CD8-positive, alpha-beta memory T cell (primary cell): ENCODE measurements around the gene TEX19. TPM values are rescaled to one million over a fixed set of nuclear protein-coding genes. Genes with fewer than 3 reads are reported as not detected.
"Not testable (repeated sequence)": the region's sequence is repeated elsewhere in the genome, so short reads cannot be mapped to it uniquely, and the experiment has no call there.

Source experiments
- CTCF ChIA-PET: fragments of 350-600 bp; sonication (Branson Sonifier 250); formaldehyde crosslinking; loops from one replicate; lab custom pipeline; 2021; ENCODE audit warnings: antibody characterized with exemption; lab: Charles Lee
- POLR2A ChIA-PET: fragments of 350-600 bp; sonication (Branson Sonifier 250); formaldehyde crosslinking; loops from one replicate; lab custom pipeline; 2021; ENCODE audit warnings: antibody characterized with exemption; lab: Charles Lee
- DNase-seq, 5 donors: peaks; one replicate each; pipeline versions ENCODE4 v3.0.0 to v3.0.0-alpha.2; 2020 to 2022; ENCODE audit warnings: mixed read lengths in 1 of 5
- H3K27ac ChIP-seq: one replicate; pipeline ENCODE4 v1.7.0; 2013; ENCODE audit warnings: low read depth, mild to moderate bottlenecking, low read length, moderate library complexity
- H3K27me3 ChIP-seq: 2 replicates; pipeline ENCODE4 v1.7.0; 2013; ENCODE audit warnings: low read length, mild to moderate bottlenecking; ENCODE audit not compliant: insufficient read depth, poor library complexity, severe bottlenecking
- H3K36me3 ChIP-seq: 2 replicates; pipeline ENCODE4 v1.7.0; 2013; ENCODE audit warnings: mild to moderate bottlenecking, low read length, moderate library complexity; ENCODE audit not compliant: insufficient read depth
- H3K4me1 ChIP-seq: 2 replicates; pipeline ENCODE4 v1.7.0; 2013; ENCODE audit warnings: mild to moderate bottlenecking, low read length, moderate library complexity; ENCODE audit not compliant: insufficient read depth
- H3K4me3 ChIP-seq: 2 replicates; pipeline ENCODE4 v1.7.0; 2013; ENCODE audit warnings: mild to moderate bottlenecking, low read length
- H3K9me3 ChIP-seq: 2 replicates; pipeline ENCODE4 v1.7.0; 2013; ENCODE audit warnings: mild to moderate bottlenecking, low read length
- H3K27ac Mint-ChIP-seq, 8 donors: one replicate each; pipeline ENCODE4 v1.8.0; 2020 to 2021; ENCODE audit warnings: mixed read lengths in 8 of 8, mild to moderate bottlenecking in 6 of 8, inconsistent platforms in 3 of 8, moderate library complexity in 3 of 8
- H3K27me3 Mint-ChIP-seq, 2 donors: one replicate each; pipeline ENCODE4 v1.8.0; 2020 to 2021; ENCODE audit warnings: mixed read lengths in 2 of 2, mild to moderate bottlenecking in 1 of 2, moderate library complexity in 1 of 2
- H3K36me3 Mint-ChIP-seq, 3 donors: one replicate each; pipeline ENCODE4 v1.8.0; 2020 to 2021; ENCODE audit warnings: mixed read lengths in 3 of 3, inconsistent platforms in 1 of 3, mild to moderate bottlenecking in 1 of 3
- H3K4me1 Mint-ChIP-seq, 3 donors: one replicate each; pipeline ENCODE4 v1.8.0; 2020 to 2021; ENCODE audit warnings: mixed read lengths in 3 of 3, inconsistent platforms in 1 of 3, mild to moderate bottlenecking in 1 of 3
- H3K4me3 Mint-ChIP-seq, 7 donors: one replicate each; pipeline ENCODE4 v1.8.0; 2020 to 2021; ENCODE audit warnings: mixed read lengths in 7 of 7, mild to moderate bottlenecking in 6 of 7, moderate library complexity in 4 of 7, inconsistent platforms in 2 of 7
- H3K9me3 Mint-ChIP-seq, 5 donors: one replicate each; pipeline ENCODE4 v1.8.0; 2020 to 2022; ENCODE audit warnings: mixed read lengths in 5 of 5, mild to moderate bottlenecking in 3 of 5, moderate library complexity in 2 of 5, inconsistent platforms in 1 of 5
- polyA plus RNA-seq: library from polyadenylated mRNA; unstranded; fragments of 300-500 nt; fragmentation: Illumina TruSeq; gene quantifications from one replicate; pipeline ENCODE4 v1.2.3, GENCODE V29; 2021
- total RNA-seq, 2 experiments: library from RNA; stranded (reverse); gene quantifications; one replicate each; pipeline ENCODE4 v1.2.3, GENCODE V29; 2021

Gene TEX19
- total and polyA plus RNA-seq, 3 experiments from 2014 or later = not detected

GRCh38 chr17:82351713-82352488, 7.1 kb upstream of the TEX19 start:
- Histone ChIP-seq H3K27me3 (no peaks in the 10 kb centered on the region), H3K4me1 (no peaks in the 10 kb centered on the region), H3K27ac (no peak overlapping the region), H3K4me3 (no peak overlapping the region), H3K9me3 (no peaks in the 10 kb centered on the region), H3K36me3 (no peaks in the 10 kb centered on the region)
- H3K36me3 Mint-ChIP-seq = no peaks in the 10 kb centered on the region
- peaks cover 0 to 3% (median under 1%) of the 10 kb centered on the region in 3 donors for H3K4me1 Mint-ChIP-seq
- peaks cover 13 to 25% of the 10 kb centered on the region in 2 donors for H3K27me3 Mint-ChIP-seq
- ChIA-PET POLR2A (no interaction called here), CTCF (interaction anchor here (0.8 to 1.4 kb wide), 11 partner anchors 9 to 203 kb away, joined by 3 to 7 read pairs (median 4); no protein-coding TSS in a partner anchor)
- no peaks in the 10 kb centered on the region for H3K9me3 Mint-ChIP-seq
- H3K4me3 Mint-ChIP-seq = no peak overlapping the region
- DNase-seq = peak; percentile 72 to 83 (median 74)
- H3K27ac Mint-ChIP-seq = peak overlapping the region in 1 of 8 donors; percentile 19

DNA sequence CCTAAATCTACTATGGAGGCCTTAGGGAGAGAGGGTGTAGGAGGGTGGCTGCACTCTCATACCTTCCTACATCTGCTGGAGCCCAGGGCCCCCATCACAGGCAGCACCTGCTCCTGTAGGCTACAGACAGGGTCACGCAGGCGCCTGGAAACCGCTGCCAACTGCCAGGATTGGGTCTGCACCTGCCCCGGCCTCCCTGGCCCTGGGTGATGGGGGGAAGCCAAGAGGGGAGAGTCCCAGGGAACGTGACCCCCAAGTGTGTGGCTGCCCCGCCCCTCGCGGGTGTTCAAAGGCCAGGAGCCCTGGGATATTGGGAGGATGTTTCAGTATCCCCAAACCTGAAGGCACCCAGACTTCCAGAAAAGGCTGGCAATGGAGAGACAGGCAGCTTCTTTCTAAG, 5.6 kb upstream of the TEX19 start:
- no peak for DNase-seq
- Histone ChIP-seq H3K9me3 (no peaks in the 10 kb centered on the region), H3K4me3 (no peak overlapping the region), H3K27ac (no peak overlapping the region), H3K27me3 (no peaks in the 10 kb centered on the region), H3K4me1 (no peaks in the 10 kb centered on the region), H3K36me3 (no peaks in the 10 kb centered on the region)
- H3K4me3 Mint-ChIP-seq = no peak overlapping the region
- H3K36me3 Mint-ChIP-seq = no peaks in the 10 kb centered on the region
- POLR2A ChIA-PET = no interaction called here
- H3K27ac Mint-ChIP-seq = no peak overlapping the region
- peaks cover 0 to 6% (median 3%) of the 10 kb centered on the region in 3 donors for H3K4me1 Mint-ChIP-seq
- CTCF ChIA-PET = interaction anchor here (1.4 kb wide), 1 partner anchor 60 kb away, joined by 5 read pairs; no protein-coding TSS in a partner anchor
- peaks cover 16 to 23% of the 10 kb centered on the region in 2 donors for H3K27me3 Mint-ChIP-seq
- no peaks in the 10 kb centered on the region for H3K9me3 Mint-ChIP-seq

- ChIA-PET POLR2A (no interaction called here), CTCF (no interaction called here)
- no peaks in the 10 kb centered on the region for H3K9me3 Mint-ChIP-seq
These were observed 4.2 kb upstream of the TEX19 start for GRCh38 chr17:82354804-82355308.

DNA sequence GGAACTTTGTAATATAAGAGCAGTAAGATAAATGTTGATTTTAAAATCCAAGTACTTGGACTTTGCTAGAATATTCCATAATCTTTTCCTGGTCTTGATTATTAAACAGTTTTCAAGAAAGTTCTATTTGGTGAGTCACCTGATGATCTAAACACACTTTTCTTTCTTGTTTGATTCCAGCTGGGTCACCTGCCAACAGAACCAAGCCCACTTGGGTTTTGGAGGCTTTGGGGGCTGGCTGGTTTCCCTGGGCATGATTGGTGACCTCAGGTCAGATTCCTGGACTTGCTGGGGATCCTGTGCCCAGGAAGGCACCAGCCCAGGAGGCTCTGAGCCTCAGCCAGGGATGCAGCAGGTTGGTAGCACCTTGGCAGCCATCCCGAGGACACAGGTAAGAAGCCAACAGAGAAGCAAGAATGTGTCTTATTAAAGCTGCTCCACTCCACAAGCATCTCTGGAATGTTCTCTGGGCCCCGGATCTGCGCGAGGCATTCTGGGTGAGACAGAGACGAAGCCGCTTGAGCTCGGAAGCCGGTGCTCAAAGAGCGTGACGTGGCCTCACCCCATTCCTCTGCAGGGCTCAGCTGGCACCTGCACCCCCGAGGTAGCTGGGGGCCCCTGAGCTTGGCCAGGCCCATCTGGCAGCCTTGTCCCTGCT, 3.1 kb upstream of the TEX19 start:
- no peaks in the 10 kb centered on the region for H3K27me3 ChIP-seq
- ChIA-PET CTCF (interaction anchor here (1.1 kb wide), 1 partner anchor 205 kb away, joined by 3 read pairs; no protein-coding TSS in a partner anchor), POLR2A (no interaction called here)

More at GRCh38 chr17:82354804-82355308, 4.2 kb upstream of the TEX19 start:
- Mint-ChIP-seq H3K4me1 (peaks cover 2 to 7% (median 7%) of the 10 kb centered on the region in 3 donors), H3K4me3 (no peak overlapping the region), H3K27ac (no peak overlapping the region), H3K36me3 (no peaks in the 10 kb centered on the region), H3K27me3 (peaks cover 14 to 17% of the 10 kb centered on the region in 2 donors)
- Histone ChIP-seq H3K4me3 (no peak overlapping the region), H3K27ac (no peak overlapping the region), H3K36me3 (no peaks in the 10 kb centered on the region), H3K27me3 (no peaks in the 10 kb centered on the region), H3K4me1 (no peaks in the 10 kb centered on the region), H3K9me3 (no peaks in the 10 kb centered on the region)
- no peak for DNase-seq

DNA sequence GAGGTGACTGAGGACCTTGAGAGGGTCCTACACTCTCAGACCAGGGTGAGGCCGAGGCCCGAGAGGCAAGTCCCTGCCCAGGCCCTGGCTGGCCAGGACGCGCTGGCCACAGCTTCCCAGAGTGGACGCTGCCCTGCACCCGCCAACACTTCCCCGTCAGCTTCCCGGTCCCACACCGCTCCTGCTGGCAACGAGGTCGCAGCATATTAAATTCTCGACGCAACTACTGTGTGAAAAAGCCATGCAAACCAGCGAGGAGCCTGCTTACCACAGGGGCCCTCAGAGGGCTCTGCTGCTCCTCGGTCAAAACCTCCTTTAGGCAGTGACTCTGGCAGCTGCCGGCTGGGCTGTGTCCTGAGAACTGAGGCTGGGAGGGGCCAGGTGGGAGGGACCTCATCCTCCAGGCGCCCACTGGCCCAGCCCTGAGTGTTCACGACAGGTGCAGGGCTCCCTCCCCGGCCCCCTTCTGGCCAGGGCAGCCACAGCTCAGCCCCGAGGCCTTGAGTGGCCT, 2.1 kb upstream of the TEX19 start:
- Mint-ChIP-seq H3K27ac (peak overlapping the region in 1 of 8 donors; percentile 86), H3K4me3 (no peak overlapping the region), H3K36me3 (no peaks in the 10 kb centered on the region), H3K9me3 (no peaks in the 10 kb centered on the region), H3K27me3 (peaks cover 9 to 17% of the 10 kb centered on the region in 2 donors), H3K4me1 (peaks cover 2 to 7% (median 7%) of the 10 kb centered on the region in 3 donors)
- ChIA-PET CTCF (interaction anchor here (1.1 kb wide), 1 partner anchor 204 kb away, joined by 3 read pairs; no protein-coding TSS in a partner anchor), POLR2A (no interaction called here)
- H3K4me1 ChIP-seq = no peaks in the 10 kb centered on the region
- no peaks in the 10 kb centered on the region for H3K9me3 ChIP-seq
- no peaks in the 10 kb centered on the region for H3K36me3 ChIP-seq
- no peak overlapping the region for H3K27ac ChIP-seq
- no peak overlapping the region for H3K4me3 ChIP-seq
- no peaks in the 10 kb centered on the region for H3K27me3 ChIP-seq
- DNase-seq = no peak

More for the DNA sequence above, 3.1 kb upstream of the TEX19 start:
- Mint-ChIP-seq H3K27me3 (peaks cover 13 to 17% of the 10 kb centered on the region in 2 donors), H3K27ac (no peak overlapping the region), H3K4me1 (peaks cover 2 to 7% (median 7%) of the 10 kb centered on the region in 3 donors), H3K9me3 (no peaks in the 10 kb centered on the region), H3K4me3 (no peak overlapping the region), H3K36me3 (no peaks in the 10 kb centered on the region)
- H3K4me1 ChIP-seq = no peaks in the 10 kb centered on the region
- H3K36me3 ChIP-seq = no peaks in the 10 kb centered on the region
- no peaks in the 10 kb centered on the region for H3K9me3 ChIP-seq
- H3K4me3 ChIP-seq = no peak overlapping the region
- H3K27ac ChIP-seq = no peak overlapping the region
- no peak for DNase-seq

GRCh38 chr17:82357394-82357793, 1.7 kb upstream of the TEX19 start:
- Mint-ChIP-seq H3K4me3 (no peak overlapping the region), H3K27me3 (peaks cover 9 to 17% of the 10 kb centered on the region in 2 donors), H3K36me3 (no peaks in the 10 kb centered on the region), H3K9me3 (no peaks in the 10 kb centered on the region), H3K27ac (no peak overlapping the region), H3K4me1 (peaks cover 2 to 7% (median 7%) of the 10 kb centered on the region in 3 donors)
- POLR2A ChIA-PET = no interaction called here
- H3K27ac ChIP-seq = no peak overlapping the region
- H3K9me3 ChIP-seq = no peaks in the 10 kb centered on the region
- H3K36me3 ChIP-seq = no peaks in the 10 kb centered on the region
- no peak for DNase-seq
- no peaks in the 10 kb centered on the region for H3K27me3 ChIP-seq
- no peaks in the 10 kb centered on the region for H3K4me1 ChIP-seq
- H3K4me3 ChIP-seq = no peak overlapping the region
- CTCF ChIA-PET = no interaction called here

DNA sequence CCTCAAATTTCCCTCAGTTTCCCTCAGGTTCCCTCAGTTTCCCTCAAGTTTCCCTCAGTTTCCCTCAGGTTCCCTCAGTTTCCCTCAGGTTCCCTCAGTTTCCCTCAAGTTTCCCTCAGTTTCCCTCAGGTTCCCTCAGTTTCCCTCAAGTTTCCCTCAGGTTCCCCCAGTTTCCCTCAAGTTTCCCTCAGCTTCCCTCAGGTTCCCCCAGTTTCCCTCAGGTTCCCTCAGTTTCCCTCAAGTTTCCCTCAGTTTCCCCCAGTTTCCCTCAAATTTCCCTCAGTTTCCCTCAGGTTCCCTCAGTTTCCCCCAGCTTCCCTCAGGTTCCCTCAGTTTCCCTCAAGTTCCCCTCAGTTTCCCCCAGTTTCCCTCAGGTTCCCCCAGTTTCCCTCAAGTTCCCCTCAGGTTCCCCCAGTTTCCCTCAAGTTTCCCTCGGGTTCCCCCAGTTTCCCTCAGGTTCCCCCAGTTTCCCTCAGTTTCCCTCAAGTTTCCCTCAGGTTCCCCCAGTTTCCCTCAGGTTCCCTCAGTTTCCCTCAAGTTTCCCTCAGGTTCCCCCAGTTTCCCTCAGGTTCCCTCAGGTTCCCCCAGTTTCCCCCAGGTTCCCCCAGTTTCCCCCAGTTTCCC, 516 bp downstream of the TEX19 start:
- H3K36me3 ChIP-seq, H3K27ac ChIP-seq, POLR2A ChIA-PET, H3K4me3 Mint-ChIP-seq, H3K4me1 ChIP-seq, H3K4me1 Mint-ChIP-seq, H3K4me3 ChIP-seq, H3K9me3 Mint-ChIP-seq, DNase-seq, H3K9me3 ChIP-seq, H3K36me3 Mint-ChIP-seq, H3K27ac Mint-ChIP-seq, H3K27me3 ChIP-seq: not testable (repeated sequence)
- H3K27me3 Mint-ChIP-seq = peaks cover 9 to 17% of the 10 kb centered on the region in 2 donors
- CTCF ChIA-PET = interaction anchor here (1.0 kb wide), 1 partner anchor 141 kb away, joined by 3 read pairs; no protein-coding TSS in a partner anchor
